ENCODE data around the gene ARHGAP25.

GRCh38 chr2:68850524-68850923 lies 115.9 kb downstream of the ARHGAP25 start:
- TF ChIP-seq, protein P1, sequence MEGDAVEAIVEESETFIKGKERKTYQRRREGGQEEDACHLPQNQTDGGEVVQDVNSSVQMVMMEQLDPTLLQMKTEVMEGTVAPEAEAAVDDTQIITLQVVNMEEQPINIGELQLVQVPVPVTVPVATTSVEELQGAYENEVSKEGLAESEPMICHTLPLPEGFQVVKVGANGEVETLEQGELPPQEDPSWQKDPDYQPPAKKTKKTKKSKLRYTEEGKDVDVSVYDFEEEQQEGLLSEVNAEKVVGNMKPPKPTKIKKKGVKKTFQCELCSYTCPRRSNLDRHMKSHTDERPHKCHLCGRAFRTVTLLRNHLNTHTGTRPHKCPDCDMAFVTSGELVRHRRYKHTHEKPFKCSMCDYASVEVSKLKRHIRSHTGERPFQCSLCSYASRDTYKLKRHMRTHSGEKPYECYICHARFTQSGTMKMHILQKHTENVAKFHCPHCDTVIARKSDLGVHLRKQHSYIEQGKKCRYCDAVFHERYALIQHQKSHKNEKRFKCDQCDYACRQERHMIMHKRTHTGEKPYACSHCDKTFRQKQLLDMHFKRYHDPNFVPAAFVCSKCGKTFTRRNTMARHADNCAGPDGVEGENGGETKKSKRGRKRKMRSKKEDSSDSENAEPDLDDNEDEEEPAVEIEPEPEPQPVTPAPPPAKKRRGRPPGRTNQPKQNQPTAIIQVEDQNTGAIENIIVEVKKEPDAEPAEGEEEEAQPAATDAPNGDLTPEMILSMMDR (conservative IDR thresholded peaks at IDR 0.05): no peak
- no peak for TF ChIP-seq EZH2 (IDR thresholded peaks at IDR 0.05; ENCODE audit: low read depth)

Measured in PC-9 (cell line).